Measurements from ENCODE around the gene BMI1.

GRCh38 chr10:22280078-22280477 is 40.8 kb upstream of the BMI1 start:
- no peak for TF ChIP-seq CTCF (IDR thresholded peaks at IDR 0.05; ENCODE audit: insufficient read depth, low read length)
- no peak for TF ChIP-seq REST (IDR thresholded peaks at IDR 0.05; ENCODE audit: insufficient replicate concordance, low read depth)

Measured in HL-60 (cell line).